Esophagus squamous epithelium (tissue), 5 donors: Measurements from ENCODE around the gene SEC31A. TPM values are rescaled to one million over a fixed set of nuclear protein-coding genes. Genes with fewer than 3 reads are reported as not detected.

ENCODE experiments used
- DNase-seq: peaks from one replicate; lab custom pipeline; 2025; lab: John Stamatoyannopoulos, UW
- H3K27ac ChIP-seq, 4 donors: fragments of 200-600 bp; sonication (generic); one replicate each; pipeline ENCODE4 v1.5.1; 2016 to 2019; ENCODE audit warnings: mild to moderate bottlenecking in 1 of 4
- H3K27me3 ChIP-seq, 4 donors: fragments of 200-600 bp; sonication (generic); 1 replicate in 3 of 4; 2 replicates in 1 of 4; pipeline versions ENCODE4 v1.5.1 to v1.6.0; 2017 to 2021; ENCODE audit warnings: antibody characterized with exemption in 1 of 4
- H3K36me3 ChIP-seq, 3 donors: fragments of 200-600 bp; sonication (generic); one replicate each; pipeline ENCODE4 v1.5.1; 2016 to 2019
- H3K4me1 ChIP-seq, 3 donors: fragments of 200-600 bp; sonication (generic); one replicate each; pipeline ENCODE4 v1.5.1; 2017 to 2019
- H3K4me3 ChIP-seq, 4 donors: fragments of 200-600 bp; sonication (generic); 1 replicate in 3 of 4; 2 replicates in 1 of 4; pipeline ENCODE4 v1.5.1; 2016 to 2019; ENCODE audit warnings: mild to moderate bottlenecking in 2 of 4, moderate library complexity in 1 of 4
- H3K9me3 ChIP-seq, 3 donors: fragments of 200-600 bp; sonication (generic); one replicate each; pipeline ENCODE4 v1.5.1; 2016 to 2019
- POLR2A ChIP-seq, 4 donors: fragments of 450-650 bp; IDR thresholded peaks; one replicate each; pipeline ENCODE4 v1.6.1; 2017; ENCODE audit warnings: antibody characterized with exemption in 4 of 4, mild to moderate bottlenecking in 4 of 4, moderate library complexity in 3 of 4
- WGBS, 2 donors: methylation state at CpG; one replicate each; pipeline ENCODE4 v1.1.5; 2018; 5-methylcytosine and 5-hydroxymethylcytosine counted together
- intact Hi-C: fragments of 100-400 bp; cut with DNase I; formaldehyde crosslinking; loops from one replicate; pipeline ENCODE4 v1.15.0; 2022
- total RNA-seq, 4 donors: library from RNA; depleted of rRNA; stranded (reverse); fragments of >200 nt; gene quantifications; one replicate each; pipeline ENCODE4 v1.1.0, GENCODE V29; 2016
- TF ChIP-seq, protein P1 (sequence below), 6 experiments: fragments of 450-650 bp in 4 of 6; fragments of 200-600 bp in 2 of 6; sonication (generic) in 2 of 6; IDR thresholded peaks; one replicate each; pipeline ENCODE4 v1.5.1; 2016 to 2019; ENCODE audit warnings: antibody characterized with exemption in 6 of 6, mild to moderate bottlenecking in 4 of 6, moderate library complexity in 4 of 6
- donor health status: DM: yes; HTN: yes; CAD: no.

SEC31A gene
- total RNA-seq, 4 donors from 2014 or later: 88.8 to 161 (median 128) TPM

DNA sequence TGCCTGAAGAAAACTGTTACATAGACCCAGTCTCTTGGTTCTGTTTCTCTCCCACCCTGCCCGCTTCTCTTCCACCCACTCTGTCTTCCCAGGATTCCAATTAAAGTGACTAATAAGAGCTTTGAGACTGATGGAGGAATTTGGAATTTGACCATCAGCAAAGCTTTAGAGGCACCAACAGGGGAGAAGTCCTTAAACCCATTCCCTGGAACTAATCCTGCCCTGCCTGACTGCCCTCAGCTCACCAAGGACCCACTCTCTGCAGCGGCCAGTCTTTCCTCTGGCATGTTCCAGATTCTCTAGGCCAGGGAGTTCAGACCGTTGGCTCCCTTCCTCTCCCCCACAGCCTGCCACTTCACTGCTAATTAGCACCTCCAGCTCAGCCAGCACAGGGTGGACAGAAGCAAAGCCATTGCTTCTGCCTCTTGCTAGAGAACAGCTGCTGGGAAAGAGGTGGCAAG is 116.2 kb downstream of the SEC31A start:
- Histone ChIP-seq H3K4me1 (no peaks in the 10 kb centered on the region), H3K4me3 (no peak overlapping the region), H3K27me3 (no peaks in the 10 kb centered on the region), H3K36me3 (no peaks in the 10 kb centered on the region), H3K27ac (no peak overlapping the region), H3K9me3 (no peaks in the 10 kb centered on the region)
- 67 to 73% methylated on average over 3 of the region's 3 CpGs for WGBS, 2 donors
- no peak for DNase-seq
- TF ChIP-seq, protein P1, sequence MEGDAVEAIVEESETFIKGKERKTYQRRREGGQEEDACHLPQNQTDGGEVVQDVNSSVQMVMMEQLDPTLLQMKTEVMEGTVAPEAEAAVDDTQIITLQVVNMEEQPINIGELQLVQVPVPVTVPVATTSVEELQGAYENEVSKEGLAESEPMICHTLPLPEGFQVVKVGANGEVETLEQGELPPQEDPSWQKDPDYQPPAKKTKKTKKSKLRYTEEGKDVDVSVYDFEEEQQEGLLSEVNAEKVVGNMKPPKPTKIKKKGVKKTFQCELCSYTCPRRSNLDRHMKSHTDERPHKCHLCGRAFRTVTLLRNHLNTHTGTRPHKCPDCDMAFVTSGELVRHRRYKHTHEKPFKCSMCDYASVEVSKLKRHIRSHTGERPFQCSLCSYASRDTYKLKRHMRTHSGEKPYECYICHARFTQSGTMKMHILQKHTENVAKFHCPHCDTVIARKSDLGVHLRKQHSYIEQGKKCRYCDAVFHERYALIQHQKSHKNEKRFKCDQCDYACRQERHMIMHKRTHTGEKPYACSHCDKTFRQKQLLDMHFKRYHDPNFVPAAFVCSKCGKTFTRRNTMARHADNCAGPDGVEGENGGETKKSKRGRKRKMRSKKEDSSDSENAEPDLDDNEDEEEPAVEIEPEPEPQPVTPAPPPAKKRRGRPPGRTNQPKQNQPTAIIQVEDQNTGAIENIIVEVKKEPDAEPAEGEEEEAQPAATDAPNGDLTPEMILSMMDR (IDR thresholded peaks at IDR 0.05): no peak
- TF ChIP-seq POLR2A (IDR thresholded peaks at IDR 0.05): no peak
- intact Hi-C loops: no loop called here

DNA sequence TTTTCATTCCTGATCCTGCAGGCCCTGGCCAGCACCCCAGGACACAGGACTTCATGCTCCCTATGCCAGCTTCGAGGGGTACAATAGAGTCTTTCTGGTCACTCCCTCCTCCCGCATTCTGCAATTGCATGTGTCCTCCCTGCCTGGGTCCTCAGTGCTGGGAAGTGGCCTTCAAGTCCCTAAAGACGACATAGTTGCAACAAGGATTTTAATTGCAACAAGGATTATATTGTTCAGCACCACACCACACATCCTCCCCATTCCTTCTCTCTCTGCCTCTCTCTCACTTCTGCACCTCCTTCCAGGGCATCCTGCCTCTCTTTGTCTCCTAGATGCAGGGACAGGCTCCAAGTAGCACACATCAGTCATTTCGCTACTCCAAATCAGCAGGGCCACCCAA is 117.9 kb downstream of the SEC31A start:
- Histone ChIP-seq H3K27ac (no peak overlapping the region), H3K9me3 (no peaks in the 10 kb centered on the region), H3K27me3 (no peaks in the 10 kb centered on the region), H3K36me3 (no peaks in the 10 kb centered on the region), H3K4me3 (no peak overlapping the region), H3K4me1 (no peaks in the 10 kb centered on the region)
- no peak for TF ChIP-seq POLR2A (IDR thresholded peaks at IDR 0.05)
- TF ChIP-seq, protein P1 (IDR thresholded peaks at IDR 0.05): no peak
- DNase-seq: no peak
- 58 to 69% methylated on average over 4 of the region's 4 CpGs for WGBS, 2 donors
- intact Hi-C loops: no loop called here

DNA sequence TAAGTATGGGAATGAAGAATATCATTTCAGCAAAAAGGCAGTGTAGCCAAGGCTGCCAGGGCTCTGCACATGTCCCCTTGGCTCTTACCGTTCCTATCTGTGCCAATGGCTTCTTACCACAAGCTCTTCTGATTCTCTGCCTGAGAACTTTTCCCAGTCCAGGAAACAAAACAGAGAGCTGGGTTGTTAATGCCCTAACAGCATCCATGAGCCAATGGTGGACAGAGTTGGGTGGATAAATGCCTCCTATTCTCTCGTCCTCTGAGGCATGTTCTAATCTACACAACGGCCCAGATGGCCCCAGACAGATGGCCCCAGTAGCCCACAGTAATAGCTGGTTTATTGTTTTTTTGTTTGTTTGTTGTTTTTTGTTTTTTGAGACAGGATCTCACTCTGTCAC is 120.3 kb downstream of the SEC31A start:
- intact Hi-C loops: no loop called here
- no peak for DNase-seq
- no peaks in the 10 kb centered on the region for H3K36me3 ChIP-seq
- no peak overlapping the region for H3K27ac ChIP-seq
- no peaks in the 10 kb centered on the region for H3K4me1 ChIP-seq
- WGBS, 2 donors: 69 to 82% methylated on average over 3 of the region's 3 CpGs
- TF ChIP-seq, protein P1 (IDR thresholded peaks at IDR 0.05): no peak
- no peak for TF ChIP-seq POLR2A (IDR thresholded peaks at IDR 0.05)
- no peak overlapping the region for H3K4me3 ChIP-seq
- H3K9me3 ChIP-seq: peaks cover 0 to 3% (median 3%) of the 10 kb centered on the region in 3 donors
- no peaks in the 10 kb centered on the region for H3K27me3 ChIP-seq

Other genes starting within 250 kb of the SEC31A start
- gene SCD5, start 92.4 kb downstream of the SEC31A start, total RNA-seq: 1 to 10 TPM; 1.2 to 6.3 (median 4.3) TPM
- gene THAP9, start 9.6 kb upstream of the SEC31A start, total RNA-seq: 1 to 10 TPM; 1.1 to 6.2 (median 2.8) TPM
- 10 to 100 TPM; 14.7 to 23.0 (median 16.4) TPM for gene LIN54, start 119.7 kb upstream of the SEC31A start, total RNA-seq
- gene COPS4, start 144.0 kb upstream of the SEC31A start, total RNA-seq: 10 to 100 TPM; 22.5 to 56.8 (median 39.9) TPM
- 100 to 1,000 TPM in 1 of 4 donors, 10 to 100 TPM in 3; 17.6 to 130 (median 72.1) TPM for gene PLAC8, start 223.6 kb upstream of the SEC31A start, total RNA-seq